WTC11 (cell line): ENCODE measurements around the gene SPRYD3. TPM values are rescaled to one million over a fixed set of nuclear protein-coding genes. Genes with fewer than 3 reads are reported as not detected.

Experiments
- FOXJ3 ChIP-seq: sonication (generic); formaldehyde crosslinking; IDR thresholded peaks from 2 replicates; pipeline ENCODE4 v1.9.0; 2021; ENCODE audit warnings: missing genetic modification reagents, mild to moderate bottlenecking, borderline replicate concordance
- FOXP1 ChIP-seq: sonication (generic); formaldehyde crosslinking; IDR thresholded peaks from 2 replicates; pipeline ENCODE4 v1.8.0; 2022; ENCODE audit warnings: missing genetic modification reagents, mild to moderate bottlenecking, moderate library complexity, borderline replicate concordance
- GABPB1 ChIP-seq: sonication (generic); formaldehyde crosslinking; IDR thresholded peaks from 2 replicates; pipeline ENCODE4 v1.8.1; 2023; ENCODE audit warnings: mild to moderate bottlenecking, missing genetic modification reagents
- JUN ChIP-seq: sonication (generic); formaldehyde crosslinking; IDR thresholded peaks from 2 replicates; pipeline ENCODE4 v1.8.0; 2023; ENCODE audit warnings: mild to moderate bottlenecking, missing genetic modification reagents
- KAT7 ChIP-seq: sonication (generic); formaldehyde crosslinking; IDR thresholded peaks from 2 replicates; pipeline ENCODE4 v1.8.1; 2023; ENCODE audit warnings: missing genetic modification reagents, mild to moderate bottlenecking, borderline replicate concordance
- NFATC4 ChIP-seq: fragments of 250-450 bp; sonication (Bioruptor Pico); IDR thresholded peaks from 2 replicates; pipeline ENCODE4 v1.9.0; 2021; ENCODE audit warnings: mild to moderate bottlenecking
- NFE2L1 ChIP-seq: sonication (generic); formaldehyde crosslinking; IDR thresholded peaks from 2 replicates; pipeline ENCODE4 v1.8.1; 2023; ENCODE audit warnings: missing genetic modification reagents
- NR3C1 ChIP-seq: sonication (generic); formaldehyde crosslinking; conservative IDR thresholded peaks from 2 replicates; pipeline ENCODE4 v1.8.1; 2023; ENCODE audit warnings: low read depth, mild to moderate bottlenecking, missing genetic modification reagents
- SMAD3 ChIP-seq: sonication (generic); formaldehyde crosslinking; IDR thresholded peaks from 2 replicates; pipeline ENCODE4 v1.8.0; 2022; ENCODE audit warnings: missing genetic modification reagents, mild to moderate bottlenecking, borderline replicate concordance
- SP1 ChIP-seq: sonication (generic); formaldehyde crosslinking; conservative IDR thresholded peaks from 2 replicates; pipeline ENCODE4 v1.8.1; 2022; ENCODE audit warnings: missing genetic modification reagents
- TEAD4 ChIP-seq: sonication (generic); formaldehyde crosslinking; IDR thresholded peaks from 2 replicates; pipeline ENCODE4 v1.8.0; 2022; ENCODE audit warnings: mild to moderate bottlenecking, missing genetic modification reagents
- TP53 ChIP-seq: sonication (generic); formaldehyde crosslinking; IDR thresholded peaks from 2 replicates; pipeline ENCODE4 v1.8.1; 2023; ENCODE audit warnings: mild to moderate bottlenecking, missing genetic modification reagents
- ZNF317 ChIP-seq: sonication (generic); formaldehyde crosslinking; IDR thresholded peaks from 2 replicates; pipeline ENCODE4 v1.8.1; 2023; ENCODE audit warnings: low read depth, mild to moderate bottlenecking, moderate library complexity, missing genetic modification reagents, borderline replicate concordance
- ZNF416 ChIP-seq: fragments of 250-450 bp; sonication (Bioruptor Pico); IDR thresholded peaks from 2 replicates; pipeline ENCODE4 v1.9.0; 2021; ENCODE audit warnings: mild to moderate bottlenecking, inconsistent platforms
- total RNA-seq: library from RNA; stranded (reverse); gene quantifications from 3 replicates; pipeline ENCODE4 v1.2.3, GENCODE V29; 2021
- TF ChIP-seq, protein P1 (sequence below): sonication (generic); formaldehyde crosslinking; conservative IDR thresholded peaks from 2 replicates; pipeline ENCODE4 v1.8.1; 2023; ENCODE audit warnings: mild to moderate bottlenecking, low read depth, missing genetic modification reagents, moderate library complexity
- TF ChIP-seq, protein P2 (sequence below): sonication (generic); formaldehyde crosslinking; IDR thresholded peaks from 2 replicates; pipeline ENCODE4 v1.8.0; 2022; ENCODE audit warnings: mild to moderate bottlenecking, missing genetic modification reagents
- TF ChIP-seq, protein P3 (sequence below): fragments of 250-450 bp; sonication (Bioruptor Pico); IDR thresholded peaks from 2 replicates; pipeline ENCODE4 v1.9.0; 2021; ENCODE audit warnings: mild to moderate bottlenecking, borderline replicate concordance
- TF ChIP-seq, protein P4 (sequence below): sonication (generic); formaldehyde crosslinking; IDR thresholded peaks from 2 replicates; pipeline ENCODE4 v1.8.1; 2022; ENCODE audit warnings: missing genetic modification reagents, borderline replicate concordance
- TF ChIP-seq, protein P5 (sequence below): fragments of 250-450 bp; sonication (Bioruptor Pico); IDR thresholded peaks from 2 replicates; pipeline ENCODE4 v1.9.0; 2021; ENCODE audit warnings: moderate library complexity, mild to moderate bottlenecking, inconsistent platforms, borderline replicate concordance
- TF ChIP-seq, protein P6 (sequence below): fragments of 250-450 bp; sonication (Bioruptor Pico); IDR thresholded peaks from 2 replicates; pipeline ENCODE4 v2.1.2; 2022; ENCODE audit warnings: mild to moderate bottlenecking, moderate library complexity
- TF ChIP-seq, protein P7 (sequence below): sonication (generic); formaldehyde crosslinking; IDR thresholded peaks from 2 replicates; pipeline ENCODE4 v1.8.0; 2022; ENCODE audit warnings: mild to moderate bottlenecking, missing genetic modification reagents
- TF ChIP-seq, protein P8 (sequence below): fragments of 250-450 bp; sonication (Bioruptor Pico); IDR thresholded peaks from 2 replicates; pipeline ENCODE4 v1.8.0; 2021; ENCODE audit warnings: mild to moderate bottlenecking
- TF ChIP-seq, protein P9 (sequence below): sonication (generic); formaldehyde crosslinking; IDR thresholded peaks from 2 replicates; pipeline ENCODE4 v1.8.0; 2022; ENCODE audit warnings: mild to moderate bottlenecking, missing genetic modification reagents

SPRYD3 gene
- total RNA-seq, 1 experiment from 2014 or later, result 11.9 TPM

DNA sequence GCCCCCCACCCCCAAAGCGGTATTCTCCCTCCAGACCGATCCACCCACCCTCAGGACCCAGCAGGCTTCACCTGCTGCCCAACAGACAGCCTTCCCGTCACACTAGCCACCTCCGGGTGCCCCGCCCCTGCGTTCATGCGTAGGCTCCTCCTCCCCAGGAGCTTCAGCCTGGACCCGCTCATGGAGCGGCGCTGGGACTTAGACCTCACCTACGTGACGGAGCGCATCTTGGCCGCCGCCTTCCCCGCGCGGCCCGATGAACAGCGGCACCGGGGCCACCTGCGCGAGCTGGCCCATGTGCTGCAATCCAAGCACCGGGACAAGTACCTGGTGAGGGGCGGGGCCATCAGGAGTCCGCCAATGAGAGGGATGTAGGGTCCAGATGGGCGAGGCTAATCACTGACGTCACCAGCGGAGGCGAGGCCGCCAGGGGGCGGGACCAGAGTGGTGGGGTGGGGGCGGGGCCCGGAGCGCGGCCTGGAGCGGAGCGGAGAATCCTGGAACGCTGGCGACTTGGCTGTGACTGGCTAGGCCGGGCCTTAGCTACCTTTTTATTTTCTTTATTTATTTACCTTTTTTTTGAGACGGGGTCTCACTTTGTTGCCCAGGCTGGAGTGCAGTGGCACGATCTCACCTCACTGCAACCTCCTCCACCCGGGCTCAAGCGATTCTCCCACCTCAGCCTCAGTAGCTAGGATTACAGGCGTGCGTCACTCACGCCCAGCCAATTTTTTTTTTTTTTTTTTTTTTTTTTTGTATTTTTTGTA is 24.9 kb downstream of the SPRYD3 start (continued):
- TF ChIP-seq, protein P1, sequence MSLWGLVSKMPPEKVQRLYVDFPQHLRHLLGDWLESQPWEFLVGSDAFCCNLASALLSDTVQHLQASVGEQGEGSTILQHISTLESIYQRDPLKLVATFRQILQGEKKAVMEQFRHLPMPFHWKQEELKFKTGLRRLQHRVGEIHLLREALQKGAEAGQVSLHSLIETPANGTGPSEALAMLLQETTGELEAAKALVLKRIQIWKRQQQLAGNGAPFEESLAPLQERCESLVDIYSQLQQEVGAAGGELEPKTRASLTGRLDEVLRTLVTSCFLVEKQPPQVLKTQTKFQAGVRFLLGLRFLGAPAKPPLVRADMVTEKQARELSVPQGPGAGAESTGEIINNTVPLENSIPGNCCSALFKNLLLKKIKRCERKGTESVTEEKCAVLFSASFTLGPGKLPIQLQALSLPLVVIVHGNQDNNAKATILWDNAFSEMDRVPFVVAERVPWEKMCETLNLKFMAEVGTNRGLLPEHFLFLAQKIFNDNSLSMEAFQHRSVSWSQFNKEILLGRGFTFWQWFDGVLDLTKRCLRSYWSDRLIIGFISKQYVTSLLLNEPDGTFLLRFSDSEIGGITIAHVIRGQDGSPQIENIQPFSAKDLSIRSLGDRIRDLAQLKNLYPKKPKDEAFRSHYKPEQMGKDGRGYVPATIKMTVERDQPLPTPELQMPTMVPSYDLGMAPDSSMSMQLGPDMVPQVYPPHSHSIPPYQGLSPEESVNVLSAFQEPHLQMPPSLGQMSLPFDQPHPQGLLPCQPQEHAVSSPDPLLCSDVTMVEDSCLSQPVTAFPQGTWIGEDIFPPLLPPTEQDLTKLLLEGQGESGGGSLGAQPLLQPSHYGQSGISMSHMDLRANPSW (CRISPR knock-in tag), result no peak
- TF ChIP-seq FOXP1 (CRISPR knock-in tag), result no peak
- TF ChIP-seq, protein P2, sequence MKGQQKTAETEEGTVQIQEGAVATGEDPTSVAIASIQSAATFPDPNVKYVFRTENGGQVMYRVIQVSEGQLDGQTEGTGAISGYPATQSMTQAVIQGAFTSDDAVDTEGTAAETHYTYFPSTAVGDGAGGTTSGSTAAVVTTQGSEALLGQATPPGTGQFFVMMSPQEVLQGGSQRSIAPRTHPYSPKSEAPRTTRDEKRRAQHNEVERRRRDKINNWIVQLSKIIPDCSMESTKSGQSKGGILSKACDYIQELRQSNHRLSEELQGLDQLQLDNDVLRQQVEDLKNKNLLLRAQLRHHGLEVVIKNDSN, result no peak
- TF ChIP-seq, protein P3, sequence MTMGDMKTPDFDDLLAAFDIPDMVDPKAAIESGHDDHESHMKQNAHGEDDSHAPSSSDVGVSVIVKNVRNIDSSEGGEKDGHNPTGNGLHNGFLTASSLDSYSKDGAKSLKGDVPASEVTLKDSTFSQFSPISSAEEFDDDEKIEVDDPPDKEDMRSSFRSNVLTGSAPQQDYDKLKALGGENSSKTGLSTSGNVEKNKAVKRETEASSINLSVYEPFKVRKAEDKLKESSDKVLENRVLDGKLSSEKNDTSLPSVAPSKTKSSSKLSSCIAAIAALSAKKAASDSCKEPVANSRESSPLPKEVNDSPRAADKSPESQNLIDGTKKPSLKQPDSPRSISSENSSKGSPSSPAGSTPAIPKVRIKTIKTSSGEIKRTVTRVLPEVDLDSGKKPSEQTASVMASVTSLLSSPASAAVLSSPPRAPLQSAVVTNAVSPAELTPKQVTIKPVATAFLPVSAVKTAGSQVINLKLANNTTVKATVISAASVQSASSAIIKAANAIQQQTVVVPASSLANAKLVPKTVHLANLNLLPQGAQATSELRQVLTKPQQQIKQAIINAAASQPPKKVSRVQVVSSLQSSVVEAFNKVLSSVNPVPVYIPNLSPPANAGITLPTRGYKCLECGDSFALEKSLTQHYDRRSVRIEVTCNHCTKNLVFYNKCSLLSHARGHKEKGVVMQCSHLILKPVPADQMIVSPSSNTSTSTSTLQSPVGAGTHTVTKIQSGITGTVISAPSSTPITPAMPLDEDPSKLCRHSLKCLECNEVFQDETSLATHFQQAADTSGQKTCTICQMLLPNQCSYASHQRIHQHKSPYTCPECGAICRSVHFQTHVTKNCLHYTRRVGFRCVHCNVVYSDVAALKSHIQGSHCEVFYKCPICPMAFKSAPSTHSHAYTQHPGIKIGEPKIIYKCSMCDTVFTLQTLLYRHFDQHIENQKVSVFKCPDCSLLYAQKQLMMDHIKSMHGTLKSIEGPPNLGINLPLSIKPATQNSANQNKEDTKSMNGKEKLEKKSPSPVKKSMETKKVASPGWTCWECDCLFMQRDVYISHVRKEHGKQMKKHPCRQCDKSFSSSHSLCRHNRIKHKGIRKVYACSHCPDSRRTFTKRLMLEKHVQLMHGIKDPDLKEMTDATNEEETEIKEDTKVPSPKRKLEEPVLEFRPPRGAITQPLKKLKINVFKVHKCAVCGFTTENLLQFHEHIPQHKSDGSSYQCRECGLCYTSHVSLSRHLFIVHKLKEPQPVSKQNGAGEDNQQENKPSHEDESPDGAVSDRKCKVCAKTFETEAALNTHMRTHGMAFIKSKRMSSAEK (CRISPR knock-in tag), result no peak
- TF ChIP-seq NFATC4 (CRISPR knock-in tag), result no peak
- TF ChIP-seq SP1 (CRISPR knock-in tag), result peak; percentile 79
- TF ChIP-seq, protein P4, sequence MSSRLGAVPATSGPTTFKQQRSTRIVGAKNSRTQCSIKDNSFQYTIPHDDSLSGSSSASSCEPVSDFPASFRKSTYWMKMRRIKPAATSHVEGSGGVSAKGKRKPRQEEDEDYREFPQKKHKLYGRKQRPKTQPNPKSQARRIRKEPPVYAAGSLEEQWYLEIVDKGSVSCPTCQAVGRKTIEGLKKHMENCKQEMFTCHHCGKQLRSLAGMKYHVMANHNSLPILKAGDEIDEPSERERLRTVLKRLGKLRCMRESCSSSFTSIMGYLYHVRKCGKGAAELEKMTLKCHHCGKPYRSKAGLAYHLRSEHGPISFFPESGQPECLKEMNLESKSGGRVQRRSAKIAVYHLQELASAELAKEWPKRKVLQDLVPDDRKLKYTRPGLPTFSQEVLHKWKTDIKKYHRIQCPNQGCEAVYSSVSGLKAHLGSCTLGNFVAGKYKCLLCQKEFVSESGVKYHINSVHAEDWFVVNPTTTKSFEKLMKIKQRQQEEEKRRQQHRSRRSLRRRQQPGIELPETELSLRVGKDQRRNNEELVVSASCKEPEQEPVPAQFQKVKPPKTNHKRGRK (CRISPR knock-in tag), result no peak
- TF ChIP-seq ZNF416, result no peak
- TF ChIP-seq, protein P5, sequence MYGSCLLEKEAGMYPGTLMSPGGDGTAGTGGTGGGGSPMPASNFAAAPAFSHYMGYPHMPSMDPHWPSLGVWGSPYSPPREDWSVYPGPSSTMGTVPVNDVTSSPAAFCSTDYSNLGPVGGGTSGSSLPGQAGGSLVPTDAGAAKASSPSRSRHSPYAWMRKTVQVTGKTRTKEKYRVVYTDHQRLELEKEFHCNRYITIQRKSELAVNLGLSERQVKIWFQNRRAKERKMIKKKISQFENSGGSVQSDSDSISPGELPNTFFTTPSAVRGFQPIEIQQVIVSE (CRISPR knock-in tag), result no peak
- 0 out of 2 replicates have a peak, but pooled peaks have one; percentile 35 for TF ChIP-seq GABPB1 (CRISPR knock-in tag)
- TF ChIP-seq, protein P6, sequence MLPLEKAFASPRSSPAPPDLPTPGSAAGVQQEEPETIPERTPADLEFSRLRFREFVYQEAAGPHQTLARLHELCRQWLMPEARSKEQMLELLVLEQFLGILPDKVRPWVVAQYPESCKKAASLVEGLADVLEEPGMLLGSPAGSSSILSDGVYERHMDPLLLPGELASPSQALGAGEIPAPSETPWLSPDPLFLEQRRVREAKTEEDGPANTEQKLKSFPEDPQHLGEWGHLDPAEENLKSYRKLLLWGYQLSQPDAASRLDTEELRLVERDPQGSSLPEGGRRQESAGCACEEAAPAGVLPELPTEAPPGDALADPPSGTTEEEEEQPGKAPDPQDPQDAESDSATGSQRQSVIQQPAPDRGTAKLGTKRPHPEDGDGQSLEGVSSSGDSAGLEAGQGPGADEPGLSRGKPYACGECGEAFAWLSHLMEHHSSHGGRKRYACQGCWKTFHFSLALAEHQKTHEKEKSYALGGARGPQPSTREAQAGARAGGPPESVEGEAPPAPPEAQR (CRISPR knock-in tag), result no peak
- no peak for TF ChIP-seq TEAD4 (CRISPR knock-in tag)
- no peak for TF ChIP-seq FOXJ3
- TF ChIP-seq, protein P7, sequence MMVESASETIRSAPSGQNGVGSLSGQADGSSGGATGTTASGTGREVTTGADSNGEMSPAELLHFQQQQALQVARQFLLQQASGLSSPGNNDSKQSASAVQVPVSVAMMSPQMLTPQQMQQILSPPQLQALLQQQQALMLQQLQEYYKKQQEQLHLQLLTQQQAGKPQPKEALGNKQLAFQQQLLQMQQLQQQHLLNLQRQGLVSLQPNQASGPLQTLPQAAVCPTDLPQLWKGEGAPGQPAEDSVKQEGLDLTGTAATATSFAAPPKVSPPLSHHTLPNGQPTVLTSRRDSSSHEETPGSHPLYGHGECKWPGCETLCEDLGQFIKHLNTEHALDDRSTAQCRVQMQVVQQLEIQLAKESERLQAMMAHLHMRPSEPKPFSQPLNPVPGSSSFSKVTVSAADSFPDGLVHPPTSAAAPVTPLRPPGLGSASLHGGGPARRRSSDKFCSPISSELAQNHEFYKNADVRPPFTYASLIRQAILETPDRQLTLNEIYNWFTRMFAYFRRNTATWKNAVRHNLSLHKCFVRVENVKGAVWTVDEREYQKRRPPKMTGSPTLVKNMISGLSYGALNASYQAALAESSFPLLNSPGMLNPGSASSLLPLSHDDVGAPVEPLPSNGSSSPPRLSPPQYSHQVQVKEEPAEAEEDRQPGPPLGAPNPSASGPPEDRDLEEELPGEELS, result no peak
- no peak for TF ChIP-seq NR3C1
- TF ChIP-seq, protein P8, sequence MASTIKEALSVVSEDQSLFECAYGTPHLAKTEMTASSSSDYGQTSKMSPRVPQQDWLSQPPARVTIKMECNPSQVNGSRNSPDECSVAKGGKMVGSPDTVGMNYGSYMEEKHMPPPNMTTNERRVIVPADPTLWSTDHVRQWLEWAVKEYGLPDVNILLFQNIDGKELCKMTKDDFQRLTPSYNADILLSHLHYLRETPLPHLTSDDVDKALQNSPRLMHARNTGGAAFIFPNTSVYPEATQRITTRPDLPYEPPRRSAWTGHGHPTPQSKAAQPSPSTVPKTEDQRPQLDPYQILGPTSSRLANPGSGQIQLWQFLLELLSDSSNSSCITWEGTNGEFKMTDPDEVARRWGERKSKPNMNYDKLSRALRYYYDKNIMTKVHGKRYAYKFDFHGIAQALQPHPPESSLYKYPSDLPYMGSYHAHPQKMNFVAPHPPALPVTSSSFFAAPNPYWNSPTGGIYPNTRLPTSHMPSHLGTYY (CRISPR knock-in tag), result no peak
- TF ChIP-seq JUN (CRISPR knock-in tag), result no peak
- TF ChIP-seq NFE2L1, result no peak
- TF ChIP-seq, protein P9, sequence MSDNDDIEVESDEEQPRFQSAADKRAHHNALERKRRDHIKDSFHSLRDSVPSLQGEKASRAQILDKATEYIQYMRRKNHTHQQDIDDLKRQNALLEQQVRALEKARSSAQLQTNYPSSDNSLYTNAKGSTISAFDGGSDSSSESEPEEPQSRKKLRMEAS (CRISPR knock-in tag), result peak; percentile 85
- TF ChIP-seq ZNF317, result no peak
- no peak for TF ChIP-seq TP53 (CRISPR knock-in tag)
- no peak for TF ChIP-seq KAT7
- TF ChIP-seq SMAD3, result no peak
